Measurements from ENCODE around the gene PSMG4. TPM values are rescaled to one million over a fixed set of nuclear protein-coding genes. Genes with fewer than 3 reads are reported as not detected.
A peak's percentile ranks its signal among the peaks of the same experiment; 100 is the strongest.

PSMG4 gene
- total and polyA plus RNA-seq, 8 donors, result 10.6 to 40.5 (median 17.4) TPM

- Histone ChIP-seq H3K27me3 (no peaks in the 10 kb centered on the region), H3K27ac (no peak overlapping the region), H3K4me1 (peaks cover 0 to 18% (median 0%) of the 10 kb centered on the region in 3 donors), H3K36me3 (no peaks in the 10 kb centered on the region), H3K4me3 (no peak overlapping the region), H3K9me3 (no peaks in the 10 kb centered on the region)
- WGBS, 2 donors, result 91 to 96% methylated on average over 12 of the region's 12 CpGs
- DNase-seq (no peak), ATAC-seq (no peak), FAIRE-seq (no peak)
- intact Hi-C loops (cut with DNase I), result no loop called here
- no peak for TF ChIP-seq CTCF (IDR thresholded peaks at IDR 0.05)
Measured at GRCh38 chr6:3307436-3307835, 48.7 kb downstream of the PSMG4 start.

GRCh38 chr6:3308106-3308505 is 49.4 kb downstream of the PSMG4 start:
- TF ChIP-seq CTCF (IDR thresholded peaks at IDR 0.05), result no peak
- intact Hi-C loops (cut with DNase I), result no loop called here

GRCh38 chr6:3309391-3310050 is 50.8 kb downstream of the PSMG4 start:
- ATAC-seq (peak; percentile 71 to 88 (median 79)), DNase-seq (peak in 3 of 6 donors; percentile 67 to 72 (median 69)), FAIRE-seq (no peak)
- H3K36me3 ChIP-seq, result no peaks in the 10 kb centered on the region
- 48 to 49% methylated on average over 11 of the region's 11 CpGs for WGBS, 2 donors
- H3K27me3 ChIP-seq, result no peaks in the 10 kb centered on the region
- no peak overlapping the region for H3K4me3 ChIP-seq
- intact Hi-C loops (cut with DNase I), result no loop called here
- peaks cover 0 to 18% (median 0%) of the 10 kb centered on the region in 3 donors for H3K4me1 ChIP-seq
- peak overlapping the region in 3 of 4 donors; percentile 18 to 41 (median 18) for H3K27ac ChIP-seq
- H3K9me3 ChIP-seq, result no peaks in the 10 kb centered on the region
- no peak for TF ChIP-seq CTCF (IDR thresholded peaks at IDR 0.05)

More at GRCh38 chr6:3308106-3308505, 49.4 kb downstream of the PSMG4 start:
- Histone ChIP-seq H3K36me3 (no peaks in the 10 kb centered on the region), H3K27me3 (no peaks in the 10 kb centered on the region), H3K9me3 (no peaks in the 10 kb centered on the region), H3K4me3 (no peak overlapping the region), H3K27ac (no peak overlapping the region), H3K4me1 (peaks cover 0 to 18% (median 0%) of the 10 kb centered on the region in 3 donors)
- WGBS, 2 donors, result 90 to 97% methylated on average over 10 of the region's 10 CpGs
- ATAC-seq, result no peak
- no peak for FAIRE-seq
- no peak for DNase-seq

DNA sequence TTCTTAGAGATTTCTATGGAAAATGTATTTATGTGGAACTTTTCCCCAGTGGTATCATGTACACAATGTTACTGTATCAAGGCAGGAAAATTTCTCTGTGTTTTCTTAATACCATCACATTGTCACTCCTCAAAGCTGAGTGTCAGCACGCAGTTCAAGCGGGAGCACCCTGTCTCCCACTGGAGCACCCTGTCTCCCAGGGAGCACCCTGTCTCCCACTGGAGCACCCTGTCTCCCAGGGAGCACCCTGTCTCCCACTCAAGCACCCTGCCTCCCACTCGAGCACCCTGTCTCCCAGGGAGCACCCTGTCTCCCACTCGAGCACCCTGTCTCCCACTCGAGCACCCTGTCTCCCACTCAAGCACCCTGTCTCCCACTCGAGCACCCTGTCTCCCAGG is 51.3 kb downstream of the PSMG4 start:
- 76 to 85% methylated on average over 5 to 6 of the region's 6 CpGs for WGBS, 2 donors
- Histone ChIP-seq H3K36me3 (no peaks in the 10 kb centered on the region), H3K27me3 (no peaks in the 10 kb centered on the region), H3K4me3 (no peak overlapping the region), H3K9me3 (no peaks in the 10 kb centered on the region), H3K4me1 (peaks cover 0 to 18% (median 0%) of the 10 kb centered on the region in 3 donors), H3K27ac (peak overlapping the region in 2 of 4 donors; percentile 18 to 41)
- TF ChIP-seq CTCF (IDR thresholded peaks at IDR 0.05), result no peak
- DNase-seq (no peak), ATAC-seq (no peak), FAIRE-seq (no peak)
- intact Hi-C loops (cut with DNase I), result no loop called here

- 37 to 41% methylated on average over 9 of the region's 9 CpGs for WGBS, 2 donors
- intact Hi-C loops (cut with DNase I), result no loop called here
- H3K4me3 ChIP-seq, result no peak overlapping the region
- peaks cover 0 to 18% (median 0%) of the 10 kb centered on the region in 3 donors for H3K4me1 ChIP-seq
- no peaks in the 10 kb centered on the region for H3K36me3 ChIP-seq
- no peaks in the 10 kb centered on the region for H3K27me3 ChIP-seq
- peak overlapping the region in 1 of 4 donors; percentile 35 for H3K27ac ChIP-seq
- DNase-seq (no peak), FAIRE-seq (no peak), ATAC-seq (peak; percentile 47 to 77 (median 70))
- TF ChIP-seq CTCF (IDR thresholded peaks at IDR 0.05), result no peak
- no peaks in the 10 kb centered on the region for H3K9me3 ChIP-seq
Measured at GRCh38 chr6:3310703-3311102, 52.0 kb downstream of the PSMG4 start.

Data from pancreas (tissue), 10 donors.